ENCODE data around the gene TBL1X.

TBL1X gene

GRCh38 chrX:9676738-9677097, 211.9 kb downstream of the TBL1X start:
- DNase-seq: no peak

DNA sequence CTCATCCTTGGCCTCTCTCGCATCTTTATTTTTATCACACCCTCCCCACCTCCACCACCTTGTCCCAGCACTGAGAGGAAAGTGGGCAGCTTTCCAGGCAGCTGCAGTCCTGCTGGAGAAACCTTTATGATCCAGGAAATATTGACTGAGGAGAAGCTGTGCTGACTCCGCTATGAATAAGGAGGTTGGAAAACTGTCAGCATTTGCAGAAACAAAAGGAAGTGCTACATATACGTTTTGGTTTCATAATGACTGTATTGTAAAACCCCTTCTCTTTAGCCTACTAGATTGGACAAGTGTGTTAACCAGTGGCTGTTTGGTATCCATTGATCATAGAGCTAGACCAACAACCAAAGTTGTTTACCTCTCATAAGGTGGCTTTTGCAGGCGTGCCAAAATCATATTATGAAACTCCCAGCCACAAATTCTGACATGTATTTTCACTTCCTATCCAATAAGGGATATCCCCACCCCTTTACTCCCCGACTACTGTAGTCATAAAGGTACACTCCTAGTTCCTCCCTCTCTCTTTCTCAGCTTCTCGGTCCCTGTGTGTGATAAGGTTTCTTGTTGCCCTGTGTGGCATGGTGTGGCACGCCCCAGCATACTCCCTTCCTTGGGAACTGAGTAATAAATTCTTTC, 212.4 kb downstream of the TBL1X start:
- DNase-seq: no peak

DNA sequence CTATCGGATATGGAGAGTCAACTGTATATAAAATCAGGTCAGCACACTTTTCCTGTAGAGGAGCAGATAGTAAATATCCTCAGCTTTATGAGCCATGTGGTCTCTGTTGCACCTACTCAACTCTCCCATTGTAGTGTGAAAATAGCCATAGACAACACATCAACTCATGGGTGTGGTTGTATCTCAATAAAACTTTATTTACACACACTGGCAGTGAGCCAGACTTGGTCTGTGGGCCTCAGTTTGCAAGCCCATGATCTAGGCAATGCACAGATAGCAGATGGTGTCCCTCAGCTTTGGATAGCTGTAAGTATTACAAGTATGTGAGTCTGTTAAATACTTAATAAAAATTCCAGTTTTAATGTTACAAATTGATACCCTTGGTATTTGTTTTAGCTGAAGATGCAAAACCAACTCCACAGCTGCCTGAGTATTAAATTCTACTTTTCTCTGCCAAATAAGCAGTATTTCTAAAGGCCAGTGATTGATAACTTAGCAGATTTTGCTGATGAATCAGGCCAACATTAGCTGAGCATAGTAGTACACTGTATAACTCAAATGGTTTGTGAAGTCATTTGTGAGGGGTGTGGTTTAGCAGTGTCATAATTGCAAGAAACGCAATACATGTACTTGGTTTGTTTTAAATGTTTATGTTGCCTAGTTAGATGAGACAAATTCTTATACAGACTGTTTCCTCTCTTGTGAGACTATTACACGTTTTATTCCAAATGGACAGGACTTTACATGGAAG, 213.5 kb downstream of the TBL1X start:
- DNase-seq: no peak

DNA sequence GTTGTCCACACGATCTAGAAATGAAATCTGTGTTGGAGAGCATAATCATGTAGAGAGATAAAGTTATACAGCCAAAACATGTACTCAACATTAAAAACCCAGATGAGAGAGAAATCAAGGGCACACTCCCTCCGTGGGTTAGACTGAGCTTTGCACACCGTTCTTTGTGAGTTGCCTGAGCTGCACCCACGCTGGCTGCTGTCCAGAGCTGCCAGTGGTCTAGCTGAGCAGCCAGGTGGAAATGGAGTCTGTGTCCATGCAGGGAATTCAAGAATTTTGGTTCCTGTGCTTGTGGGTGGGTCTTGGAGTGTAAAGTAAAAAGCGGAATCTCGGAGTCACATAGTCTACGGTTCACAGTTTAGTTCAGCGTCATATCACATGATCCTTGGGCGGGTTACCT, 216.2 kb downstream of the TBL1X start:
- no peak for DNase-seq

DNA sequence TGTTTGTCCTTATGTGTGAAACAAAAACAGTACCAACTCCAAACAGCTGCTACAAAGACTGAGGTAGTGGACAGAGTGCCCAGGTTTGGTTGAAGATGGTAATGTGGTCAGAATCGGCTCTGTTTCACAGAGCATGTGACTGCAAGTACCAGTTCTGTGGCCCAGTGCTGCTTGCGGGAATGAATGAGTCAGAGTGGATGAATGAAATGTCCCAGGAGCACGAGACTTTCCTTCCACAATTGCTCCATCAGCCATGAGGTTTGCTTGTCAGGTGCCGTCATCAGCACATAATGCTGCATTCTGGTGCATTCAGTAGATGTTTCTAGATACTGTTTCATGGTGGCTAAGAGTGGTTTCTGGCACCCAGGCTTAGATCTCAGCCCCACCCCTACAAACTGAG, 216.6 kb downstream of the TBL1X start:
- DNase-seq: no peak

GRCh38 chrX:9682456-9682855, 217.6 kb downstream of the TBL1X start:
- DNase-seq: peak; percentile 40

DNA sequence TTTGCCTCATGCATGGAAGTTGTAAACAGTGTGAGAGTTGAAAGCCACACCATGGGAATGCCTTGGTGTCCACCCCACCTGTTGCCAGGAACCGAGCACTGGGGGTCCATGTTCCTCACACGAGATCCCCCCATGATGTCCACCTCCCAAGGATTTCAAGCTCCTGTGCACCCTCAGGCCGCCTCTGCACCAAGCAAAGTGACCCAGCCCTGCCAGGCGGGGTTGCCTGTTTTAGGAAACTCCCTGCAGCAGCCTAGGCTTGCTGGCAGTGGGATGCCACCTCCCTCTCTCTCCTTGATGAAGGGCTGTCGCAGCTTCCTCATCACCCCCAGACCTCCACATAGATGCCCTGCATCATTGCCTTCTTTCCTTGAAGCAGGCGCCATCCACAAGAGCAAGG, 218.0 kb downstream of the TBL1X start:
- DNase-seq: no peak

DNA sequence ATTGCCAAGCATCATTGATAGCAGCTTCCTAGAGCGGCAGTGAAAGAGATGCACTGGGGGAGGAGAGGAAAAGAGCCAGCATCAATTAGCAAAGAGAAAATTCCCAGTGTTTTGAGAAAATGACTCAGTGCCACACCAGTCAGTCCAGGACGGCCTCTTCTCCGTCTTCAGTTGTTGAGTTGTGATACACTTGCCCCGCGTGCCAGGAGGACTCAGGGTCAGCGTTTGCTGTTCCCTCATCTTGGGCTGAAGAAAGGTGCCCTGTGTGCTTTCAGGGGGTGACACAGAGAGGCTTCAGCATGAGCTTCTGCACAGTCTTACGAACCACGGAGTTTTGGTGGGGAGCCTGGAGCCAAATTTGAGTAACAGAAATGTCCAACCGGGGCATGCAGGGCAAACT, 218.5 kb downstream of the TBL1X start:
- DNase-seq: no peak

DNA sequence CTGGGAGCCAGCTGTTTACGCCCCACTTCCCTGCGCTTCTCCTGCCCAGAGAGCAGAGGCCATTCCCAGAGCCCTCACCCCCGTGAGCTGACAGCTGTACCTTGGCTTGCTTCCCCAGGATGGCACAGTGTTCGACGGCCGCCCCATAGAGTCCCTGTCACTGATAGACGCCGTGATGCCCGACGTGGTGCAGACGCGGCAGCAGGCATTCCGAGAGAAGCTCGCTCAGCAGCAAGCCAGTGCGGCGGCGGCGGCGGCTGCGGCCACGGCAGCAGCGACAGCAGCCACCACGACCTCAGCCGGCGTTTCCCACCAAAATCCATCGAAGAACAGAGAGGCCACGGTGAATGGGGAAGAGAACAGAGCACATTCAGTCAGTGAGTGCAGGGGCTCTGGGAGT, 223.0 kb downstream of the TBL1X start:
- DNase-seq: no peak

- no peak for DNase-seq
Observed at GRCh38 chrX:9688833-9689232, 224.0 kb downstream of the TBL1X start.

DNA sequence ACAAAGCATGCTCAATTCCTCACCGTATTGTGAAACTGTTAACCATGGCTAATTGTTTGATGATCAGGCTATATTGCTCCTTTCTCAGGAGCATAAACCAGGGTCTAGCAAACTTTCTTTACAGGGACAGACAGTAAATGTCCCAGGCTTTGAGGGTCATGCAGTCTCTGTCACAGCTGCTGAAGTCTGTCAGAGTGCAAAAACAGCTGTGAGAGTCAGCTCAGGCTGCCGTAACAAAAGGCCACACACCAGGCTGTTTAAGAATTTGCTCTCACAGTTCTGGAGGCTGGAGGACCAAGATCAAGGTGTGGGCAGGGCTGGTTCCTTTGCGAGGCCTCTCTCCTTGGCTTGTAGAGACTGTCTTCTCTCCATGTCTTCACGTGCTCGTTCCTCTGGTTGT, 225.2 kb downstream of the TBL1X start:
- no peak for DNase-seq

DNA sequence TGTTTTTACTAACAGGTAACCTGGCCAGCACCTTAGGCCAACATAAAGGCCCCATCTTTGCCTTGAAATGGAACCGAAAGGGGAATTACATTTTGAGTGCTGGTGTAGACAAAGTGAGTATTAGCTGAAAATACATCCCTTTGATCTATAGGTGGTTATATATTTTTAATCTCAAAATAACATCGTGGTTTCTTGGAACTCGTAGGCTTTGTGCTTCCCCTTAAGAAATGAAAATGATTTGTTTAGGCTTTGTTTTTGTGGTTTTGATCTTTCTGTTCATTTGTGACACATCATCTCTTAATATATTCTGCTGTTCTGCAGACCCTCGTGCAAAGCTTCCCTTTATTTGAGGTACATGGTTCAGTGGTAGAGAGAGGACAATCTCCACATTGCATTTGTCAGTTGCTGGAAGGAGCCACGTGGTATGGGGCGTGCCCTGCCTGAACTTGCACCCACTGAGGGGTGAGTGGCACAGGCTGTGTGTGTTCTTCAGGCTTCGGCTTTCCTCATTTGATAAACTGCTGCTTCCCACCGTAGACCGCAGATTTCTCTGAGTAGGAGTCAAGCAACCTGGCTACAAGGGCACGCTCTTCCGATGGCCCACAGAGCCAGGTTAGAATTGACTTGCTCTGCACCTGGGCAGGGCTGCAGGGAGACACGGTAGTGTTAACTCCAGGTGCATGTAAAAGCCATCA, 228.6 kb downstream of the TBL1X start:
- no peak for DNase-seq

GRCh38 chrX:9698576-9698975, 233.7 kb downstream of the TBL1X start:
- no peak for DNase-seq

DNA sequence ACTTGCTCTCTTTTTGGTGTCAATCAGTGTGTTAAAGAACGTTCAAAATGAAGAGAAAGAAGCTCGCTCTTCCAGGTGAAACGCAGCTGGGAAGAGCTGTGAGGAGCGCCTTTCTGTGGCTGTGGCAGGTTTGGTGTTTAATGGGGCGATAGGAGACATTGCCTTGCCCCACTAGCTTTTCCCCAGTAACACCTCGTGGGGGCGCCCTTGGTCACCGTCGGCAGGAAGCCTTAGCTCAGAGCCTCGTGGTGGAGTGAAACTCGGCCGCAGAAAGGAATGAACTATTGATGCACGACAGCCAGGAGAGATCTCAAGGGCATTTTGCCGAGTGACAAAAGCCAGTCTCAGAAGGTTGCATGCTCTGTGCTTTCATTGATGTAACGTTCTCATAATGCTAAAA, 235.7 kb downstream of the TBL1X start:
- DNase-seq: no peak

DNA sequence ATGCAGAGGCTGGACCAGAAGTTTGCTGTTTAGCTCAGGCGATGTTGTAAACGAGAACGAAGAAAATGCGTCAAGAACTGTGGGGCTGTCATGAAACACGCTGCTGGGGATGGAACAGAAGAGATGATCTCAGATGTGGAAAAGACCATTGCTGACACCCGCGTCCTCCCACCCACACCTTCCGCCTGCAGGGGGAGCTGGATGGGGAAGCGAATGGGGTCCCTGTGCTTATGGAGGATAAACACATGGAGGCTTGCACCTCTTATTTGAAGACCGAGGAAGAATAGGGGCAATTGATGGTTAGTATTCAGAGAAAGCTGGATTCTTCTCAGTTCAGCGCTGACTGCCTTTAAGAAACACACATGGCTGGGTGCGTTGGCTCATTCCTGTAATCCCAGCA, 236.9 kb downstream of the TBL1X start:
- no peak for DNase-seq

DNA sequence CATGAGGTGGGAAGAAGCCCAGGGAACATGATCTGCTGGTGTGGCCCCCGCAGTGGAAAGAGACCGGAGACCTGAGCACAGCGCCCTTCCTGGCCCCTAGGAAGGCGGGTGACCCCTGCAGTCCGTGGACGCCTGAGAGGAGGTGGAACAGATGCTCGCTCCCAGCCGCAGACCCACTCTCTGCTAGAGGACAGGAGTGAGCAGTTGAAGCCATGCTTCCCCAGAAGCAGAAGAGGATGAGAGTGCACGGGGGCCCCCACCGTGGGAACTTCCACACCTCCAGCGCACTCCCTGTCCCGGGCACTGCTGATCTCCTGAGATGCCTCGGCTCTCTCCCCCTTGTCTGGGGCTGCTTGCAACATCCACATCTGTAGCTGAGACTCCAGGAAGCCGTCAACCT, 238.5 kb downstream of the TBL1X start:
- no peak for DNase-seq

DNA sequence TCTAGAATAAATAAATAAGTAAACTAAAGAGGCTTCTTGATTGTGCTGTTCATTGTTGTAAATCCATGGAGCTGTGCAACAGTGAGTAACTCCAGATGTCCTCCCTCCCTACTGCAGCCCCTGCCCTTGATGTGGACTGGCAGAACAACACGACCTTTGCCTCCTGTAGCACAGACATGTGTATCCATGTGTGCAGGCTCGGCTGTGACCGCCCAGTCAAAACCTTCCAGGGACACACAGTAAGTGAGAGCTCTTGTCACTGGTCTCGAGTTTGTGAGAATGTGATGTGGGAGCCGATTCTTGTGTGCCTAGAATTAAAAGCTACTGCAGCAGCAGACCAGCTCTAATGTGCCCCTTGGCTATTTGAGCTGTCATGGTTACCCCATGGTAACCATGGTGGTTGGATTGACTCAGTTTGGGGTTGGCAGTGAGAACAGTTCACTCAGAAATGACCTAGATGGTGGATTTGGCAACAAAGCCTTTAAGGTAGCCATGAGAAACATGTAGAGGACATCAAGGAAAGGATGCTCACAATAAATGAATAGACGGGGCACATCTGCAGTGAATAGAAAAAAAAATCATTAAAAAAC, 240.1 kb downstream of the TBL1X start:
- no peak for DNase-seq

DNA sequence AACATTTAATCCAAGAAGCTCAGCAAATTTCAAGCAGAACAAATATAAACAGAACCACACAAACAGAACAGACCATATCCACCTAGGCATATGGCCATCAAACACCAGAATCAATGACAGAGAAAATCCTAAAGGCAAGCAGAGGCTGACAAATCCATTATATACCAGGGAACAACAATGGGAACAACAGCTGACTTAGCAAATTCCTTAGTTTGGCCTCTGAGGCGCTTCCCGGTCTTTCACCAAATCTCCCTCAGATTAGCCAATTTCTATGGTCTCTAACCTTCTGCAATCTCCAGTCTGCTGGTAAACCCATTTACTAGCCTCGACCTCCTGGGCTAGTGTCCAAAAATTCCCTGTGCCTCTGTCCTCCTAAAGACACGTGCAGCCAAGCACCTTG, 241.6 kb downstream of the TBL1X start:
- DNase-seq: no peak

- DNase-seq: no peak
Observed at GRCh38 chrX:9707306-9708033, 242.6 kb downstream of the TBL1X start.

DNA sequence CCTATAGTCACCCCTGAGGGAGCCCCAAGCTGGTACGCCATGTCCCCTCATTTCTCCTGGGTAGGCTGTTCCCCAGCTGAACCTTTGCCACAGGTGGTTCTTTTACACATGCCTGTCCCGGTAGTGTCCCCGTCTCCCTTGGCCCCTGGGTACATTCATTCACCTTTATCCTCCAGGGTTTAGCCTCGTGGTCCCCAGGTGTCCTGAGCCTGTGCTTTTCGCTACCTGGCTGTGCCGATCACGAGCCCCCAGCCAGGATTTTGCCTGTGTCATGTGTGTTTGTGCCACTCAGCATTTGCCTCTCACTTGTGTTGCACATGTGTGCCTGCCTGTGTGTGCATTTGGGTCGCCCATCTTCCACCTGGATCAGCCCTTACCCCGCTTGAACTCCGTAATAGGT, 243.2 kb downstream of the TBL1X start:
- no peak for DNase-seq

DNA sequence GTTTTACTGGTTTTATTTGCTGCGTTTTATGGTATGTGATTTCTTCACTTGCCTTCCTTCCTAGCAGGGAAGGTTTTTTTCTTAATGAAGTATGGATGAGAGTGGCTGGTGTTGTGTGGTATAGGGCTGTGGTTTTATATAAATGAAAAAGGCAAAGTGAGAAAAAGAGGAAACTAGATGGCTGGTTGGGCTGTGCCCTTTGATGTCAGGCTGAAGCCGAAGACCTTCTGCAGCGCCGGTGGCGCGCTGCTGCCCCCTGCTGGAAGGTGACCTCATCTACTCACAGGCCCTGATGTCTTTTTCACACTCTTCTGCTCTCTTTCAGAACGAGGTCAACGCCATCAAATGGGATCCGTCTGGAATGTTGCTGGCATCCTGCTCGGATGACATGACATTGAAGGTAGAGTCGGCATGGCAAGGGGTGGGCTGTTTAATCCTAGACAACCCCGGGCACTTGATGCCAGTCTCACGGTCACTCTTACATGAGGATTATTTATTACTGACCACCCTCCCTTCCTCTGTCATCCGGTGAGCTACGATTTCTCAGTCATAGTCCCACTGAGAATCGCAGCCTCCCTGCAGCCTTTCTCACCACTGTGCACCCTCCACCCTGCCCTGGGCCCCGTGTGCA, 244.2 kb downstream of the TBL1X start:
- DNase-seq: peak; percentile 82

DNA sequence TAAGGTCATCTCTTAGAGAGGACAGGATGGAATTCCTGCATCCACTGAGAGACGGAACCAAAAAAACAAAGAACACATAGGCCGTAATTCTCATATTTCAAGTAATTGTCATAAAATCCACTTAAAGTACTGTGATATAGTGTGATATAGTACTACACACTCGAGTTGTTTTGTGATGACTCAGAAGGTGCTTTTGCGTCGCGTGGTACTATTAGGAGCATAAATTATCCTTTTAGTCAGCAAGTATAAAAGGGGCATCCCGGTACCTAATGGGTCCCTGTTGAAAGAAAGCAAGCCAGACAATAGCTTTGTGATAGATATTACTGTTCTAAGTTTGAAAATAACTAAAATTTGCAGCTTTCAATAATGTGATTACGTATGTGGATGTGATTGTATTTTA, 245.5 kb downstream of the TBL1X start:
- DNase-seq: no peak

DNA sequence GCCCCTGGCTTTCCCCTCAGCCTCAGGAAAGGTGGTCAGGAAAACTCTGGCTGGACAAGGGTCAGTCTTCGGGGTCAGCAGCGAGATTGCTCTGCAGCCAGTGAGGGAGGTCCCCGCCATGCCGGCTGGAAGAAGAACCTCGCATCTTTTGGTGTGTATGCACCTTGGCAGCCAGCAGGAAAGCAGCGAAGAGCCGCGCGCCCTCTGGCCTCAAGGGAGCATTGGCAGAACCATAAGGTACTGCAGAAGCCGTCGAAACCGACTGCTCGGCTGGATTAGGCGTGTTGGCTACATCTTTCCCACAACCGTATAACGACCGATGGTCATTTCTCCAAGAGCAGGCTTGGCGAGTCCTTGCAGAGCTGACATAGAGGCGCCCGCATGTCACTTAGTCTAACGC, 252.5 kb downstream of the TBL1X start:
- DNase-seq: no peak
